Stimulated activated CD8-positive, alpha-beta memory T cell treated with anti-CD3 and anti-CD28 coated beads, Interleukin-12 subunit alpha, Interleukin-12 subunit beta, amount 100 ng/mL, for 4 hours (primary cell): ENCODE measurements around the gene ALOX12.
"Not testable (repeated sequence)": the region's sequence is repeated elsewhere in the genome, so short reads cannot be mapped to it uniquely, and the experiment has no call there.

Experiments used
- DNase-seq: peaks from one replicate; pipeline ENCODE4 v3.0.0-alpha.2; 2020; ENCODE audit warnings: low read depth

The ALOX12 gene

DNA sequence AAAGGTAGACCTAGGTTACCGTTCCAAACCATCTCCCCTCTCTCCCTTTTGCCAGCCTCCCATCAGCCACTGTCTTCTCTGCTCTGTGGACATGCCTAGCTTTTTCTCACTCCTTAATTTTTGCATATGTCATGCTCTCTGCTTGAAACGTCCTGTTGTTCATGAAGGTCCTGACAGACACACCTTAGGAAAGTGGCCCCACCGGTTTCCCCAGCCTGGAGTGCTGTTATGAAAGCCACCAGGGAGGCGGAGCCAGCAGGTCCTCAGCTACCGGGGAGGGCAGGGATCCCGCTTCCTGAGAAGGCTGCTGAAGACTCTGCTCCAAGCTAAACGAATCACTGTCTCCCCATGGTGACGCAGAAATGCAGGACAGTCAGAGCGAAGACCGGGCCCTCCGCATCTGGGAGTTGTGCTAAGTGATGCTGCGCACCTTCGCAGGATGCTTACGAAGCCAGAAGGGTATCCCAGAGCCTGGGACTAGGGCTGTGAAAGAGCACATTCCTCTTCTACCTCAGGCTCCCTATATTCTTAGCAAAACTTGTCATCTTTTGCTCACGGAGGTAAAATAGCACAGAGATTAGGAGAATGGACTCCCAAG is 50.4 kb downstream of the ALOX12 start:
- no peak for DNase-seq

DNA sequence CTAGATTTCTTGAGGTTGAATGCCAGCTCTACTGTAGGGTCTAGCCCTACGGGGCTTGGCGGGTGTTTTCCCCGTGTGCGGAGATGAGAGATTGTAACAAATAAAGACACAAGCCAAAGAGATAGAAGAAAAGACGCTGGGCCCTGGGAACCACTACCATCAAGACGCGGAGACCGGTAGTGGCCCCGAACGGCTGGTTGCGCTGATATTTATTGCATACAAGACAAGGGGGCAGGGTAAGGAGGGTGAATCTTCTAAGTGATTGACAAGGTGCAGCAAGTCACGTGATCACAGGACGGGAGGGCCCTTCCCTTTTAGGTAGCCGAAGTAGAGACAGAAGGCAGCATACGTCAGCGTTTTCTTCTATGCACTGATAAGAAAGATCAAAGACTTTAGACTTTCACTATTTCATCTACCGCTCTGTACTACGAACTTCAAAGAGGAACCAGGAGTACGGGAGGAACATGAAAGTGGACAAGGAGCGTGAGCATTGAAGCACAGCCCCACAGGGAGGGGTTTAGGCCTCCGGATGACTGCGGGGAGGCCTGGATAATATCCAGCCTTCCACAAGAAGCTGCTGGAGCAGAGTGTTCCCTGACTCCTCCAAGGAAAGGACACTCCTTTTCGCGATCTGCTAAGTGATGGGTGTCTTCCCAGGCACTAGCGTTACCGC is 51.0 kb downstream of the ALOX12 start:
- DNase-seq: not testable (repeated sequence)

DNA sequence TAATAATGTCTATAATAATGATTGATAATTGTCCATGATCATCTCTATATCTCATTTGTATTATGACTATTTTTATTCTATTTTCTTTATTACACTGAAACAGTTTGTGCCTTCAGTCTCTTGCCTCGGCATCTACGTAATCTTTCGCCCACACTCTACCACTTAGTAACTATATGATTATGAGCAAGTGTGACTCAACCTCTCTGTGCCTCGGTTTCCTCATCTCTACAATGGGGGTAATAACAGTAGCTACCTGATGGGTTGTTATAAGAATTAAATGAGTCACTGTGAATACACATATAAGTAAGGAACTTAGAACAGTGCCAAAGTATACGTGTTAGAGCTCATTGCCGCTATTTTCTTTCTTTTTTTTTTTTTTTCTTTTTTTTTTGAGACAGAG is 51.7 kb downstream of the ALOX12 start:
- no peak for DNase-seq

DNA sequence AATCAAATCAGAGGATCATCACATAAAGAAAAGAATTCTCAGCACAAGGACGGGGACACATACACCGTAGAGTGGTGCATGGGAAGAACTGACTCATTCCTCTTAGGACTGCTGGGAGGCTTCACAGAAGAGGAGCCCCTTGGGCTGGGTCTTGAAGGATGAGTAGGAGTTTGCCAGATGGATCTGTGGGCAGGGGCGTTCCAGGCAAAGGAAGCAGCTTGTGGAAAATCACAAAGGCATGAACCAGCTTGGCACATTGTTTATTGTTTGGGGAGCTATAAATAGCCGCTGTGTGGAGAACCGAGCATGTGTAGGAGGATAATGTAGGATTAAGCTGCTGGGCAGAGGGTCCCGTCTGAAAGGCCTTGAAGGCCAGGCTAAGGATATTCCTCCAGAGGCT is 53.1 kb downstream of the ALOX12 start:
- DNase-seq: no peak

DNA sequence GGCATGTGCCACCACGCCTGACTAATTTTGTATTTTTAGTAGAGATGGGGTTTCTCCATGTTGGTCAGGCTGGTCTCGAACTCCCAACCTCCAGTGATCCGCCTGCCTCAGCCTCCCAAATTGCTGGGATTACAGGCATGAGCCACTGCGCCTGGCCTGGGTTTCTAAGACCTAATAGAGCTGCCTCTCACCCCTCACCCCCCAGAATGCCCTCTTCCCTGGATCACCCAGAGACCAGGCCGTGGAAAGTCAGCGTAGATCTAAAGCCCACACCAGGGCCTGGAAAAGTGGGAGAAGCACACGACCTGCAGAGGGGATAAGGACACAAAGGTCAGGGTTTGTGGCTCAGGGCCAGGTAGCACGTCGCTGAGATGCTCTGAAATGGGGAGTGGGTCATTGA is 54.7 kb downstream of the ALOX12 start:
- DNase-seq: not testable (repeated sequence)

DNA sequence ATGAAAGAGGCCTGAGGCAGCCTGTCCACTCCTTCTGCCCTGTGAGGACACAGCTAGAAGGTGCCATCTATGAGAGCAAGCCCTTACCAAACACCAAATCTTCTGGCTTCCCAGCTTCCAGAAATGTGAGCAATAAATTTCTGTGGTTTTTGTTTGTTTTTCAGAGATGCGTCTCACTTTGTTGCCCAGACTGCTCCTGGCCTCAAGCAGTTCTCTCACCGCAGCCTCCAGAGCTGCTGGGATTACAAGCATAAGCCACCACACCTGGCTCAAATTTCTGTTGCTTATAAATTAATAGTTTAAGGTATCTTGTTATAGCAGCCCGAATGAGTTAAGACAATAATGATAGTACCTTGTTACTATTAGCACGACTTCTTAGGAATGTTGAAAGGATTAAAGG is 60.5 kb downstream of the ALOX12 start:
- no peak for DNase-seq

DNA sequence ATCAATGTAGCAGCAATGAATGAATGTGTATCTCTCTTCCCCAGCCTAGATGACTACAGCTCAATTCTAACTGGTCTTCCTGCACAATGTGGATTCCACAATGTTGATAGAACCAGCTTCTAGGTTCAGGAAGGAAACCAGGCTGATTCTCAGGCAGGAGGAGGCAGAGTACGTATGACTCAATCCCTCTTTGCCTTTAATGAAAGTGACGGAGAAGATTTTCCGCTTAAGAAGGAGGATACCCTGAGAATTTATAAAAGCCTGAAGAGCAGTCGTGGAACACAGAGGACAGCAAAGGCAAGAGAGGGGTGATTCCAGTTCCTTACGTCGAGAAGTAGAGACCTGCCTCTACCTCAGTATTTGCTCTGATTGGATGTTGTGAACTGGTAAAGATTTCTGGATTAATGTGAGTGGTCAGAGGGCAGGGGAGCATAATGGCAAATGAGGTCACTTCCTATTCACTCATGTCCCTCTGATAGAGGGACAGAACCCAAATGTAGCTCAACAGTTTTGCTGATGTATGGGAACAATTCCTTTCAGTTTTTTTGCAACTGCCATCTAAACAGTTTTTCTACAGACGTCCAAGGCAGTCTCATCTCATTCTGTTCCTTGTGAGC is 63.1 kb downstream of the ALOX12 start:
- no peak for DNase-seq
